PFSK-1 (cell line): Measurements from ENCODE around the gene GHRL.

Experiments used
- POLR2AphosphoS5 ChIP-seq: IDR thresholded peaks from 2 replicates; pipeline ENCODE4 v1.6.1; 2012; ENCODE audit warnings: low read depth, mild to moderate bottlenecking, control low read depth, low read length, moderate library complexity
- TAF1 ChIP-seq: IDR thresholded peaks from 2 replicates; pipeline ENCODE4 v1.6.1; 2012; ENCODE audit warnings: low read length, control low read depth, borderline replicate concordance; ENCODE audit not compliant: insufficient read depth
- TF ChIP-seq, protein P1 (sequence below), 2 experiments: IDR thresholded peaks; 2 replicates each; pipeline versions ENCODE4 v1.6.1 to v1.8.0; 2011 to 2012; ENCODE audit warnings: low read depth in 2 of 2, low read length in 2 of 2, control low read depth in 1 of 2, inconsistent platforms in 1 of 2, mild to moderate bottlenecking in 1 of 2, moderate library complexity in 1 of 2; ENCODE audit not compliant: insufficient read depth in 1 of 2

DNA sequence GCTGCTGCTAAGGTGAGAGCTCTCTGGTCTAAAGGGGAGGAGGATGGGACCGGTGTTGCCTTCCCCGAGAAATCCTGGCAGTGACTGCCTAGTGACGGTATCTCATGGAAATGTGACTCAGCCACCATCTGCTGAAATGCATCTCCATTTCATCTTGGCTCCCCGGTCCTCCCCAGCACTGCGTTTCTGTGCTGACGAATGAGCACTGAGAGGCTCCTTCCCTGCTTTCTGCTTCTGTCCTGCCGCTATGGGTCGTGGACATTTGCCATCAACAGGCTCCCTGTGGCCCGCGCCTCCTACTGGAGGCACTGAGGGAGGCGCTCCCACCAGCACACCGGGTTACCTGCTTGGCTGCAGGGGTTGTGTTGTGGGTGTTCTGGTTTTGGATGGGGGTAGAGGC, 41.7 kb upstream of the GHRL start:
- TF ChIP-seq POLR2AphosphoS5: no peak
- no peak for TF ChIP-seq TAF1
- TF ChIP-seq, protein P1, sequence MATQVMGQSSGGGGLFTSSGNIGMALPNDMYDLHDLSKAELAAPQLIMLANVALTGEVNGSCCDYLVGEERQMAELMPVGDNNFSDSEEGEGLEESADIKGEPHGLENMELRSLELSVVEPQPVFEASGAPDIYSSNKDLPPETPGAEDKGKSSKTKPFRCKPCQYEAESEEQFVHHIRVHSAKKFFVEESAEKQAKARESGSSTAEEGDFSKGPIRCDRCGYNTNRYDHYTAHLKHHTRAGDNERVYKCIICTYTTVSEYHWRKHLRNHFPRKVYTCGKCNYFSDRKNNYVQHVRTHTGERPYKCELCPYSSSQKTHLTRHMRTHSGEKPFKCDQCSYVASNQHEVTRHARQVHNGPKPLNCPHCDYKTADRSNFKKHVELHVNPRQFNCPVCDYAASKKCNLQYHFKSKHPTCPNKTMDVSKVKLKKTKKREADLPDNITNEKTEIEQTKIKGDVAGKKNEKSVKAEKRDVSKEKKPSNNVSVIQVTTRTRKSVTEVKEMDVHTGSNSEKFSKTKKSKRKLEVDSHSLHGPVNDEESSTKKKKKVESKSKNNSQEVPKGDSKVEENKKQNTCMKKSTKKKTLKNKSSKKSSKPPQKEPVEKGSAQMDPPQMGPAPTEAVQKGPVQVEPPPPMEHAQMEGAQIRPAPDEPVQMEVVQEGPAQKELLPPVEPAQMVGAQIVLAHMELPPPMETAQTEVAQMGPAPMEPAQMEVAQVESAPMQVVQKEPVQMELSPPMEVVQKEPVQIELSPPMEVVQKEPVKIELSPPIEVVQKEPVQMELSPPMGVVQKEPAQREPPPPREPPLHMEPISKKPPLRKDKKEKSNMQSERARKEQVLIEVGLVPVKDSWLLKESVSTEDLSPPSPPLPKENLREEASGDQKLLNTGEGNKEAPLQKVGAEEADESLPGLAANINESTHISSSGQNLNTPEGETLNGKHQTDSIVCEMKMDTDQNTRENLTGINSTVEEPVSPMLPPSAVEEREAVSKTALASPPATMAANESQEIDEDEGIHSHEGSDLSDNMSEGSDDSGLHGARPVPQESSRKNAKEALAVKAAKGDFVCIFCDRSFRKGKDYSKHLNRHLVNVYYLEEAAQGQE (IDR thresholded peaks at IDR 0.05; ENCODE audit: insufficient read depth in 1 of 2, low read depth in 2 of 2, low read length in 2 of 2): no peak
